GM23338 (cell line): ENCODE results near the gene ZNF580. TPM values are rescaled to one million over a fixed set of nuclear protein-coding genes. Genes with fewer than 3 reads are reported as not detected.

ENCODE experiments used
- ATAC-seq: fragments of 200-7000 bp; cut with Tn5 transposase; 3 replicates; pipeline ENCODE4 v1.9.1; 2020
- DNase-seq: peaks from one replicate; pipeline ENCODE4 v3.0.0-alpha.2; 2015; ENCODE audit warnings: low spot score
- H2AFZ ChIP-seq: fragments of 200-600 bp; sonication (generic); 2 replicates; pipeline ENCODE4 v1.8.0; 2016; ENCODE audit warnings: antibody characterized with exemption, mild to moderate bottlenecking, moderate library complexity
- H3F3A ChIP-seq: fragments of 200-600 bp; sonication (generic); replicated peaks from 2 replicates; pipeline ENCODE4 v1.8.0; 2017; ENCODE audit warnings: antibody characterized with exemption, mixed run types, low read depth
- H3K27ac ChIP-seq: fragments of 200-600 bp; sonication (generic); 2 replicates; pipeline ENCODE4 v1.6.1; 2016; ENCODE audit warnings: low read depth
- H3K27me3 ChIP-seq: fragments of 200-600 bp; sonication (generic); 2 replicates; pipeline ENCODE4 v1.8.0; 2016; ENCODE audit warnings: mild to moderate bottlenecking, mixed run types, moderate library complexity; ENCODE audit not compliant: insufficient read depth
- H3K36me3 ChIP-seq: fragments of 200-600 bp; sonication (generic); 2 replicates; pipeline ENCODE4 v1.8.0; 2016; ENCODE audit warnings: mild to moderate bottlenecking; ENCODE audit not compliant: insufficient read depth
- H3K4me1 ChIP-seq: fragments of 200-600 bp; sonication (generic); 2 replicates; pipeline ENCODE4 v1.8.0; 2016; ENCODE audit warnings: mild to moderate bottlenecking, moderate library complexity; ENCODE audit not compliant: insufficient read depth
- H3K4me2 ChIP-seq: fragments of 200-600 bp; sonication (generic); 2 replicates; pipeline ENCODE4 v1.7.1; 2017; ENCODE audit warnings: mixed run types
- H3K4me3 ChIP-seq: fragments of 200-600 bp; sonication (generic); 2 replicates; pipeline ENCODE4 v1.6.1; 2016; ENCODE audit warnings: mixed run types
- H3K79me2 ChIP-seq: fragments of 200-600 bp; sonication (generic); replicated peaks from 2 replicates; pipeline ENCODE4 v1.8.0; 2017; ENCODE audit warnings: mild to moderate bottlenecking; ENCODE audit not compliant: insufficient read depth
- H3K9me2 ChIP-seq: fragments of 200-600 bp; sonication (generic); 2 replicates; pipeline ENCODE4 v1.8.0; 2017; ENCODE audit not compliant: insufficient read depth
- H4K20me1 ChIP-seq: fragments of 200-600 bp; sonication (generic); replicated peaks from 2 replicates; pipeline ENCODE4 v1.8.0; 2017; ENCODE audit warnings: mild to moderate bottlenecking; ENCODE audit not compliant: insufficient read depth
- H3K27ac Mint-ChIP-seq: 2 replicates; pipeline ENCODE4 v1.8.0; 2020; ENCODE audit warnings: inconsistent platforms, mild to moderate bottlenecking, moderate library complexity, mixed read lengths
- H3K27me3 Mint-ChIP-seq: 3 replicates; pipeline ENCODE4 v1.8.0; 2022; ENCODE audit warnings: low read depth, mild to moderate bottlenecking, moderate library complexity, mixed read lengths, inconsistent platforms; ENCODE audit not compliant: insufficient read depth, poor library complexity
- H3K36me3 Mint-ChIP-seq: 3 replicates; pipeline ENCODE4 v1.8.0; 2021; ENCODE audit warnings: low read depth, mild to moderate bottlenecking, inconsistent platforms, moderate library complexity, mixed read lengths
- H3K4me1 Mint-ChIP-seq: 3 replicates; pipeline ENCODE4 v1.8.0; 2020; ENCODE audit warnings: mild to moderate bottlenecking, inconsistent platforms, mixed read lengths
- H3K4me3 Mint-ChIP-seq: 3 replicates; pipeline ENCODE4 v1.8.0; 2021; ENCODE audit warnings: moderate library complexity, mild to moderate bottlenecking, inconsistent platforms, mixed read lengths
- H3K9me3 Mint-ChIP-seq: 3 replicates; pipeline ENCODE4 v1.8.0; 2020; ENCODE audit warnings: moderate library complexity, mild to moderate bottlenecking, inconsistent platforms, mixed read lengths
- CREB1 ChIP-seq: fragments of 250-450 bp; sonication (Bioruptor Pico); IDR thresholded peaks from 2 replicates; pipeline ENCODE4 v1.5.0; 2020; ENCODE audit warnings: low read depth, mild to moderate bottlenecking, moderate library complexity
- EZH2 ChIP-seq: fragments of 200-600 bp; sonication (generic); IDR thresholded peaks from one replicate; pipeline ENCODE4 v1.8.0; 2017; ENCODE audit warnings: antibody characterized with exemption, mild to moderate bottlenecking, low read depth; ENCODE audit not compliant: unreplicated experiment
- EZH2phosphoT487 ChIP-seq: fragments of 200-600 bp; sonication (generic); IDR thresholded peaks from one replicate; pipeline ENCODE4 v1.8.1; 2018; ENCODE audit warnings: antibody characterized with exemption; ENCODE audit not compliant: unreplicated experiment
- JUNB ChIP-seq: IDR thresholded peaks from one replicate; pipeline ENCODE4 v1.6.1; 2016; ENCODE audit warnings: antibody characterized with exemption; ENCODE audit not compliant: unreplicated experiment
- NANOG ChIP-seq: IDR thresholded peaks from 2 replicates; pipeline ENCODE4 v1.6.1; 2016; ENCODE audit warnings: antibody characterized with exemption, borderline replicate concordance
- POLR2AphosphoS5 ChIP-seq: IDR thresholded peaks from 2 replicates; pipeline ENCODE4 v1.6.1; 2016; ENCODE audit warnings: antibody characterized with exemption, low read depth
- STAT1 ChIP-seq: IDR thresholded peaks from one replicate; pipeline ENCODE4 v1.6.1; 2016; ENCODE audit warnings: antibody characterized with exemption; ENCODE audit not compliant: unreplicated experiment
- ZNF114 ChIP-seq: fragments of 250-450 bp; sonication (Bioruptor Pico); IDR thresholded peaks from 2 replicates; pipeline ENCODE4 v1.5.0; 2020; ENCODE audit warnings: mild to moderate bottlenecking, moderate library complexity
- ZNF331 ChIP-seq: fragments of 250-450 bp; sonication (Bioruptor Pico); IDR thresholded peaks from 2 replicates; pipeline ENCODE4 v1.5.0; 2020; ENCODE audit warnings: low read depth, mild to moderate bottlenecking, moderate library complexity
- ZNF462 ChIP-seq: fragments of 250-450 bp; sonication (Bioruptor Pico); IDR thresholded peaks from 2 replicates; pipeline ENCODE4 v1.5.0; 2020; ENCODE audit warnings: mild to moderate bottlenecking, moderate library complexity
- polyA plus RNA-seq: library from polyadenylated mRNA; unstranded; fragments of >200 nt; fragmentation: Nextera tagmentation; extraction: Ambion mirVana; gene quantifications from 2 replicates; pipeline ENCODE4 v1.2.1, GENCODE V29; 2016
- total RNA-seq: library from RNA; depleted of rRNA; stranded (reverse); fragments of >200 nt; shearing (Covaris generic); gene quantifications from 2 replicates; pipeline ENCODE4 v1.2.3, GENCODE V29; 2014
- TF ChIP-seq, protein P1 (sequence below), 2 experiments: fragments of 200-600 bp in 1 of 2; sonication (generic) in 1 of 2; conservative IDR thresholded peaks; 2 replicates each; pipeline versions ENCODE4 v1.5.1 to v1.6.1; 2016 to 2017; ENCODE audit warnings: antibody characterized with exemption in 2 of 2, low read depth in 2 of 2, mild to moderate bottlenecking in 2 of 2, moderate library complexity in 1 of 2

The ZNF580 gene
- total and polyA plus RNA-seq, 2 experiments from 2014 or later, result 18.7 to 23.6 TPM

- no peak for ATAC-seq
- Histone ChIP-seq H3K27me3 (no peaks in the 10 kb centered on the region), H4K20me1 (peaks cover 37% of the 10 kb centered on the region), H3K27ac (no peak overlapping the region), H3K36me3 (peaks cover 20% of the 10 kb centered on the region), H3K4me1 (peaks cover 21% of the 10 kb centered on the region), H3K79me2 (peaks cover 70% of the 10 kb centered on the region), H2AFZ (no peak overlapping the region), H3K9me2 (no peaks in the 10 kb centered on the region), H3F3A (peaks cover 42% of the 10 kb centered on the region), H3K4me3 (no peak overlapping the region), H3K4me2 (no peak overlapping the region)
- Mint-ChIP-seq H3K27me3 (peaks cover 42% of the 10 kb centered on the region), H3K9me3 (peaks cover 5% of the 10 kb centered on the region; the same call in 1 of the 3 replicates), H3K27ac (no peak overlapping the region; the same call in 1 of the 2 replicates), H3K4me1 (peaks cover 33% of the 10 kb centered on the region), H3K4me3 (no peak overlapping the region), H3K36me3 (peaks cover 89% of the 10 kb centered on the region)
- TF ChIP-seq EZH2 (no peak), ZNF114 (no peak), EZH2phosphoT487 (no peak), POLR2AphosphoS5 (no peak), NANOG (no peak), STAT1 (no peak), CREB1 (CRISPR knock-in tag) (no peak), ZNF331 (CRISPR knock-in tag) (no peak)
- no peak for DNase-seq
Observed at GRCh38 chr19:55669418-55670279, 28.8 kb downstream of the ZNF580 start.

DNA sequence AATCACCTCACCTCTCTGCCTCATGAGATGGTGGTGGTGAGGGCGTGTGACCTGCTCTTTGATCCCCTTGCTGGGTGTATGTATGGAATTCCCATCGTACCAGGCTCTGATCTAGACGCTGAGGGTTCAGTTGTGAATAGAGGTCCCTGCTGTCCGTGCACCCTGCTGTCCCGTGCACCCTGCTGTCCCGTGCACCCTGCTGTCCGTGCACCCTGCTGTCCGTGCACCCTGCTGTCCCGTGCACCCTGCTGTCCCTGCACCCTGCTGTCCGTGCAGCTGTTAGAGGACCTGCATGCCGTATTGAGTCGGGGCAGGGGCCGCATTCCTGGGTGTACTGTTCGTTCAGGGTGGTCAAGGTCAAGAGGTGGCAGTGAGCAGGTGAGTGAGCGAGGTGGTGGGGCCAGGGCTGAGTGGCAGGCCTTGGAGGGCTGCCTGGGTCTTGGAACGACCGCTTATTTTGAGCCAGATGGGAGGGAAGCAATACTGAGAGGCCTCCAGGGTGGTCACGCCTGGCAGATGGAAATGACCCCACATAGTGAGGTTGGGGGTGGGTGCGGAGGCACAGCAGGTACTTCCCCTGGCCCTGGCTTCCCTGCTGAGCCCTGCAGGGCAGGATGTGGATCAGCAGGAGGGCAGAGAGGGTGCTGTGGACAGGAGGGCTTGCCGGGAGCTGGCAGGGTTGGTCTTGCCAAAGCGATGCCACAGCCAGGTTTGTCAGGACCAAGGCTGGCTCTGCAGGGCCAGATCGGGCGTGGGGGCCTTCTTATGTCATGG, 29.7 kb downstream of the ZNF580 start:
- peaks cover 85% of the 10 kb centered on the region for H3K36me3 Mint-ChIP-seq
- Histone ChIP-seq H3F3A (peaks cover 42% of the 10 kb centered on the region), H3K4me1 (peaks cover 21% of the 10 kb centered on the region), H3K79me2 (peaks cover 69% of the 10 kb centered on the region), H2AFZ (no peak overlapping the region), H3K27ac (peak overlapping the region; percentile 90), H3K27me3 (no peaks in the 10 kb centered on the region), H3K9me2 (no peaks in the 10 kb centered on the region), H4K20me1 (peaks cover 37% of the 10 kb centered on the region), H3K4me2 (no peak overlapping the region), H3K36me3 (peaks cover 17% of the 10 kb centered on the region), H3K4me3 (no peak overlapping the region)
- H3K27me3 Mint-ChIP-seq, result peaks cover 43% of the 10 kb centered on the region
- no peak for DNase-seq
- H3K4me3 Mint-ChIP-seq, result peak overlapping the region; percentile 23; the same call in 2 of the 3 replicates
- no peak for ATAC-seq
- peak overlapping the region; percentile 16; the same call in 1 of the 2 replicates for H3K27ac Mint-ChIP-seq
- H3K9me3 Mint-ChIP-seq, result peaks cover 6% of the 10 kb centered on the region; the same call in 2 of the 3 replicates
- peaks cover 33% of the 10 kb centered on the region for H3K4me1 Mint-ChIP-seq
- TF ChIP-seq POLR2AphosphoS5 (no peak), STAT1 (no peak), EZH2 (no peak), EZH2phosphoT487 (no peak), JUNB (no peak), NANOG (no peak), CREB1 (CRISPR knock-in tag) (no peak), ZNF114 (no peak), ZNF462 (no peak)
- TF ChIP-seq, protein P1, sequence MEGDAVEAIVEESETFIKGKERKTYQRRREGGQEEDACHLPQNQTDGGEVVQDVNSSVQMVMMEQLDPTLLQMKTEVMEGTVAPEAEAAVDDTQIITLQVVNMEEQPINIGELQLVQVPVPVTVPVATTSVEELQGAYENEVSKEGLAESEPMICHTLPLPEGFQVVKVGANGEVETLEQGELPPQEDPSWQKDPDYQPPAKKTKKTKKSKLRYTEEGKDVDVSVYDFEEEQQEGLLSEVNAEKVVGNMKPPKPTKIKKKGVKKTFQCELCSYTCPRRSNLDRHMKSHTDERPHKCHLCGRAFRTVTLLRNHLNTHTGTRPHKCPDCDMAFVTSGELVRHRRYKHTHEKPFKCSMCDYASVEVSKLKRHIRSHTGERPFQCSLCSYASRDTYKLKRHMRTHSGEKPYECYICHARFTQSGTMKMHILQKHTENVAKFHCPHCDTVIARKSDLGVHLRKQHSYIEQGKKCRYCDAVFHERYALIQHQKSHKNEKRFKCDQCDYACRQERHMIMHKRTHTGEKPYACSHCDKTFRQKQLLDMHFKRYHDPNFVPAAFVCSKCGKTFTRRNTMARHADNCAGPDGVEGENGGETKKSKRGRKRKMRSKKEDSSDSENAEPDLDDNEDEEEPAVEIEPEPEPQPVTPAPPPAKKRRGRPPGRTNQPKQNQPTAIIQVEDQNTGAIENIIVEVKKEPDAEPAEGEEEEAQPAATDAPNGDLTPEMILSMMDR (conservative IDR thresholded peaks at IDR 0.05; ENCODE audit: low read depth in 2 of 2), result no peak
